GM19397 (cell line): ENCODE measurements around the gene CDK5RAP1.
"Not testable (repeated sequence)": the region's sequence is repeated elsewhere in the genome, so short reads cannot be mapped to it uniquely, and the experiment has no call there.

Experiments
- ATAC-seq: cut with Tn5 transposase; IDR thresholded peaks from one replicate; pipeline ENCODE4 v1.9.1; 2021; ENCODE audit warnings: mild to moderate bottlenecking, moderate library complexity; ENCODE audit not compliant: unreplicated experiment

Gene CDK5RAP1

GRCh38 chr20:33401184-33401920 lies at the start of gene CDK5RAP1:
TSS of gene CDK5RAP1 (minus strand) at chr20:33401519. CDS start at chr20:33397064, 4,455 bp downstream.
- ATAC-seq: peak; percentile 79

GRCh38 chr20:33450867-33451266 lies 49.5 kb upstream of the CDK5RAP1 start:
- ATAC-seq: no peak

- no peak for ATAC-seq
Measured at GRCh38 chr20:33445881-33446625, 44.7 kb upstream of the CDK5RAP1 start.

- ATAC-seq: no peak
Measured at GRCh38 chr20:33444797-33445560, 43.7 kb upstream of the CDK5RAP1 start.

GRCh38 chr20:33443512-33444239 lies 42.4 kb upstream of the CDK5RAP1 start, which contains the start of gene SNTA1:
TSS of gene SNTA1 (minus strand) at chr20:33443763. CDS start at chr20:33443620, 143 bp downstream.
- ATAC-seq: peak; percentile 77

- peak; percentile 2 for ATAC-seq
Measured at GRCh38 chr20:33443006-33443511, 41.7 kb upstream of the CDK5RAP1 start.

GRCh38 chr20:33442136-33443005 lies 41.1 kb upstream of the CDK5RAP1 start:
- ATAC-seq: no peak

- ATAC-seq: no peak
Measured at GRCh38 chr20:33441142-33441955, 40.0 kb upstream of the CDK5RAP1 start.

GRCh38 chr20:33440562-33440961 lies 39.2 kb upstream of the CDK5RAP1 start:
- ATAC-seq: not testable (repeated sequence)

- ATAC-seq: no peak
Measured at GRCh38 chr20:33438481-33438880, 37.2 kb upstream of the CDK5RAP1 start.

GRCh38 chr20:33437141-33437911 lies 36.0 kb upstream of the CDK5RAP1 start:
- no peak for ATAC-seq

GRCh38 chr20:33434434-33434833 lies 33.1 kb upstream of the CDK5RAP1 start:
- no peak for ATAC-seq

GRCh38 chr20:33433465-33434234 lies 32.3 kb upstream of the CDK5RAP1 start:
- ATAC-seq: no peak

- no peak for ATAC-seq
Measured at GRCh38 chr20:33431797-33432381, 30.6 kb upstream of the CDK5RAP1 start.

GRCh38 chr20:33423875-33424274 lies 22.6 kb upstream of the CDK5RAP1 start:
- not testable (repeated sequence) for ATAC-seq

- no peak for ATAC-seq
Measured at GRCh38 chr20:33423141-33423834, 22.0 kb upstream of the CDK5RAP1 start.
